Fibroblast of the aortic adventitia (primary cell): ENCODE results near the gene PCGF2. TPM values are rescaled to one million over a fixed set of nuclear protein-coding genes. Genes with fewer than 3 reads are reported as not detected.

Experiments used
- DNase-seq: peaks from one replicate; pipeline ENCODE4 v3.0.0-alpha.2; 2010; ENCODE audit warnings: low read depth
- H3K4me3 ChIP-seq: 2 replicates; pipeline ENCODE4 v1.5.1; 2011; ENCODE audit warnings: low read depth, mild to moderate bottlenecking, control low read depth, low read length, moderate library complexity
- CTCF ChIP-seq: IDR thresholded peaks from 2 replicates; pipeline ENCODE4 v1.5.1; 2011; ENCODE audit warnings: mild to moderate bottlenecking, low read length, control low read depth, inconsistent platforms; ENCODE audit not compliant: insufficient read depth
- total RNA-seq: library from RNA; depleted of rRNA; stranded (reverse); fragments of >200 nt; gene quantifications from 2 replicates; pipeline ENCODE4 v1.2.3, GENCODE V29; 2012; ENCODE audit warnings: low replicate concordance

The PCGF2 gene
- total RNA-seq, 1 donor, result 4.8 TPM

GRCh38 chr17:38716368-38717005 is 31.6 kb downstream of the PCGF2 start:
- no peak for DNase-seq
- H3K4me3 ChIP-seq, result no peak overlapping the region
- no peak for TF ChIP-seq CTCF

GRCh38 chr17:38715216-38715943 is 32.8 kb downstream of the PCGF2 start:
- H3K4me3 ChIP-seq, result no peak overlapping the region
- TF ChIP-seq CTCF, result no peak
- no peak for DNase-seq

GRCh38 chr17:38713456-38714075 is 34.6 kb downstream of the PCGF2 start:
- no peak for DNase-seq
- no peak for TF ChIP-seq CTCF
- no peak overlapping the region for H3K4me3 ChIP-seq

GRCh38 chr17:38712593-38712992 is 35.5 kb downstream of the PCGF2 start:
- no peak for DNase-seq
- no peak overlapping the region for H3K4me3 ChIP-seq
- TF ChIP-seq CTCF, result no peak

- DNase-seq, result no peak
- no peak for TF ChIP-seq CTCF
- no peak overlapping the region for H3K4me3 ChIP-seq
Measured at GRCh38 chr17:38711792-38712571, 36.2 kb downstream of the PCGF2 start.

- no peak for DNase-seq
- no peak for TF ChIP-seq CTCF
Measured at GRCh38 chr17:38710985-38711384, 37.2 kb downstream of the PCGF2 start.

More at GRCh38 chr17:38710985-38711384, 37.2 kb downstream of the PCGF2 start:
- H3K4me3 ChIP-seq, result no peak overlapping the region
